ENCODE results near the gene SPPL2A. TPM values are rescaled to one million over a fixed set of nuclear protein-coding genes. Genes with fewer than 3 reads are reported as not detected.

The SPPL2A gene
- total RNA-seq, 1 donor from 2014 or later: 75.0 TPM

DNA sequence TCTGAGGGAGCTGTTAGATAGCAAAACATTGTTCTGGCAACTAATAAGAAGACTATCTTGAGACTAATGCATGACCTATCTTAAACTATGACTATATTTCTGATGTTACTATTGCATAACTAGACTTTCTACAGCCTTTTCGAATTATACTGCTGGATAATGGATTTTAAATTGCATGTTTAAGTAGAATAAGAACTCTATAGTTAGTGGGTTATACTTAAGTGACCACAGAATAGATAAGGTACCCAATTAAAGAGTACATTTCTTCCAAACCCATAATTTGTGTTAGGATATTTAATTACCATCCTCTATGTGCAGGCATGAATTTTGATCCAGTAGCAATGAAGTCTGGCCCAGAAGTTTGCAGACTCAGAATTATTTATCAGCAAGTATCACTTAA lies 44.6 kb upstream of the SPPL2A start:
- FAIRE-seq (no peak), DNase-seq (ENCODE audit: low read depth) (peak; percentile 3)
- TF ChIP-seq, protein P1, sequence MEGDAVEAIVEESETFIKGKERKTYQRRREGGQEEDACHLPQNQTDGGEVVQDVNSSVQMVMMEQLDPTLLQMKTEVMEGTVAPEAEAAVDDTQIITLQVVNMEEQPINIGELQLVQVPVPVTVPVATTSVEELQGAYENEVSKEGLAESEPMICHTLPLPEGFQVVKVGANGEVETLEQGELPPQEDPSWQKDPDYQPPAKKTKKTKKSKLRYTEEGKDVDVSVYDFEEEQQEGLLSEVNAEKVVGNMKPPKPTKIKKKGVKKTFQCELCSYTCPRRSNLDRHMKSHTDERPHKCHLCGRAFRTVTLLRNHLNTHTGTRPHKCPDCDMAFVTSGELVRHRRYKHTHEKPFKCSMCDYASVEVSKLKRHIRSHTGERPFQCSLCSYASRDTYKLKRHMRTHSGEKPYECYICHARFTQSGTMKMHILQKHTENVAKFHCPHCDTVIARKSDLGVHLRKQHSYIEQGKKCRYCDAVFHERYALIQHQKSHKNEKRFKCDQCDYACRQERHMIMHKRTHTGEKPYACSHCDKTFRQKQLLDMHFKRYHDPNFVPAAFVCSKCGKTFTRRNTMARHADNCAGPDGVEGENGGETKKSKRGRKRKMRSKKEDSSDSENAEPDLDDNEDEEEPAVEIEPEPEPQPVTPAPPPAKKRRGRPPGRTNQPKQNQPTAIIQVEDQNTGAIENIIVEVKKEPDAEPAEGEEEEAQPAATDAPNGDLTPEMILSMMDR (IDR thresholded peaks at IDR 0.05; ENCODE audit: insufficient read depth, low read length, severe bottlenecking): no peak
- H3K36me3 ChIP-seq (ENCODE audit: control insufficient read depth, insufficient read depth, low read length): no peaks in the 10 kb centered on the region
- no peak overlapping the region for H3K4me3 ChIP-seq (ENCODE audit: low read depth, low read length)
- H3K27me3 ChIP-seq (ENCODE audit: control insufficient read depth, insufficient read depth, low read length): no peaks in the 10 kb centered on the region

DNA sequence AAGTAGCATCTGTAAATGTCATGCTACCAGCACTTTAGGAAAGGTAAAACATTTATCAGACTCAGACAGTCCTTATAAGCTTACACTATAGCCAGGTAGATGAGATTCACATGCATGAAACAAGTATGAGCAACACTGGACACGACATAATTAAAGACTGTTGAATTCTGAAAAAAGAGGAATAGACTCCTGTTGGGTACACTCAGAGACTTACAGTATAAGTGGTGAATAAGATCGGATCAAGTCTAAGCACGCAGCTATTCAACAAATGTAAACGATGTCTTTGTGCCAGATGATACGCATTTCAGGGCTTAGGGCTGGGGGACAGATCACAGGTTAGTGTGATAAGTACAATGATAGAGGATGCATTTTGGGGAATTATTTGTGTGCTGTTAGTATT lies 43.2 kb upstream of the SPPL2A start:
- TF ChIP-seq, protein P1 (IDR thresholded peaks at IDR 0.05; ENCODE audit: insufficient read depth, low read length, severe bottlenecking): no peak
- Histone ChIP-seq H3K27me3 (ENCODE audit: control insufficient read depth, insufficient read depth, low read length) (no peaks in the 10 kb centered on the region), H3K4me3 (ENCODE audit: low read depth, low read length) (no peak overlapping the region), H3K36me3 (ENCODE audit: control insufficient read depth, insufficient read depth, low read length) (no peaks in the 10 kb centered on the region)
- no peak for FAIRE-seq
- peak; percentile 84 for DNase-seq (ENCODE audit: low read depth)

DNA sequence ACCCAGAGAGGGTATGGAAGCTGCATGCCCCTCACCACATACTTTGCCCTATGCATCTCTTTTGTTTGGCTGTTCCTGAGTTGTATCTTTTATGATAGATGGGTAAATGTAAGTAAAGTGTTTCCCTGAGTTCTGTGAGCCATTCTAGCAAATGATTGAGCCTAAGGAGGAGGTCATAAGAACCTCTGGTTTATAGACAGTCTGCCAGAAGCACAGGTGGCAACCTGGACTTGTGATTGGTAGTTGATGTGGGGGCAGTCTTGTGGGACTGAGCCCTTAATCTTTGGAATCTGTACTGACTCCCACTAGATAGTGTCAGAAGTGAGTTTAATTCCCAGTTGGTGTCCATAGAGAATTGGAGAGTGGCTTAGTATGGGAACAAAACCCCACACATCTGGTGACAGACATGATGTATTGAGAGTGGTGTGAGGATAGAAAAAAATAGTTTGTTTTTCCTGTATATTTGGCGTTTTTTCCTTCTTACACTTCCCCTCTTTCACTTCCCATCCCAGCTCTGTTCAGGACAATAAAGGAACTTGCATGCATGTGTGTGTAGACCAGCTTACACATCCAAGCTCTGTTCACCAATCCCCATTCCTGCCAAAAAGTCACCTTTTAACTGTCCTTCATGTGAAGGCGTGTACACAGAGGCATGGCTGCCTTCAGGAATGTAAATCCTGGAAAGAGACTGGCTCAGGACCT lies 38.1 kb upstream of the SPPL2A start:
- FAIRE-seq (no peak), DNase-seq (ENCODE audit: low read depth) (no peak)
- Histone ChIP-seq H3K36me3 (ENCODE audit: control insufficient read depth, insufficient read depth, low read length) (no peaks in the 10 kb centered on the region), H3K4me3 (ENCODE audit: low read depth, low read length) (no peak overlapping the region), H3K27me3 (ENCODE audit: control insufficient read depth, insufficient read depth, low read length) (no peaks in the 10 kb centered on the region)
- TF ChIP-seq, protein P1 (IDR thresholded peaks at IDR 0.05; ENCODE audit: insufficient read depth, low read length, severe bottlenecking): no peak

DNA sequence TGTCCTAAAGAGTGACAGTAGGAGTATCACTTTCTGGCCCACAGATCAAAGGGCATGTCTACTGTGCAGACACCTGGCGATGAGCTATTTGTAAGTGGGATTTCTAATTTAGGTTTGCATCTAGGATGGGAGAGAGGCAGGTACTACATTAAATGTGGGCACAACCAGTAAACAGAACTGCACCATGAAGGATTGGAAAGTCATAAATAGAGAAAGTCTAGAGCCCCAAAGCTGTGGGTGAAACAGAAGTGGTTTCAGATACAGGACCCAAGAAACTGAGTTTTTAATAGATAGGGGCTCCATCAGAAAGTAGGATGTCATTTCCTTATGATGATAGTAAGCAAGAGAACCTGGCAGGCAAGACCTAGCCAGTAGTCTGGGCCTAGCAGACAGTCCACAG lies 35.2 kb upstream of the SPPL2A start:
- TF ChIP-seq, protein P1 (IDR thresholded peaks at IDR 0.05; ENCODE audit: insufficient read depth, low read length, severe bottlenecking): no peak
- DNase-seq (ENCODE audit: low read depth) (no peak), FAIRE-seq (no peak)
- H3K4me3 ChIP-seq (ENCODE audit: low read depth, low read length): no peak overlapping the region
- no peaks in the 10 kb centered on the region for H3K36me3 ChIP-seq (ENCODE audit: control insufficient read depth, insufficient read depth, low read length)
- H3K27me3 ChIP-seq (ENCODE audit: control insufficient read depth, insufficient read depth, low read length): no peaks in the 10 kb centered on the region

DNA sequence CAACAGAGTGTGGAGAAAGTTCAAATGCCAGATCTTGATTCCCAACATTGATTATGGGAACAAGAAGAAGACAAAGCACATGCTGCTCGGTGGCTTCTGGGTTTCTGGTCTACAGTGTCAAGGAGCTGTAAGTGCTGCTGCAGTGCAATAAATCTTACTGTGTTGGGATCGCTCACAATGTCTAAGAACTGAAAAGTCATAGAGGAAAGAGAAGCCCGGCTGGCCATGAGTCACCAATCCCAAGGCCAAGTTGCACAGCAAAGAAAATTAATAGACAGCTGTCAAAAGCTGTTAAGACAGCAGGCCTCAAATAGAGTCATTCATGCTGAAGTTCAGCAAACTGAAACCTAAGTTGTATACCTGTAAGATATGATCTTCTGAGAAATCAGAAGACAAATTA lies 33.2 kb upstream of the SPPL2A start:
- H3K27me3 ChIP-seq (ENCODE audit: control insufficient read depth, insufficient read depth, low read length): no peaks in the 10 kb centered on the region
- H3K4me3 ChIP-seq (ENCODE audit: low read depth, low read length): no peak overlapping the region
- no peaks in the 10 kb centered on the region for H3K36me3 ChIP-seq (ENCODE audit: control insufficient read depth, insufficient read depth, low read length)
- TF ChIP-seq, protein P1 (IDR thresholded peaks at IDR 0.05; ENCODE audit: insufficient read depth, low read length, severe bottlenecking): no peak
- FAIRE-seq (no peak), DNase-seq (ENCODE audit: low read depth) (peak; percentile 67)

DNA sequence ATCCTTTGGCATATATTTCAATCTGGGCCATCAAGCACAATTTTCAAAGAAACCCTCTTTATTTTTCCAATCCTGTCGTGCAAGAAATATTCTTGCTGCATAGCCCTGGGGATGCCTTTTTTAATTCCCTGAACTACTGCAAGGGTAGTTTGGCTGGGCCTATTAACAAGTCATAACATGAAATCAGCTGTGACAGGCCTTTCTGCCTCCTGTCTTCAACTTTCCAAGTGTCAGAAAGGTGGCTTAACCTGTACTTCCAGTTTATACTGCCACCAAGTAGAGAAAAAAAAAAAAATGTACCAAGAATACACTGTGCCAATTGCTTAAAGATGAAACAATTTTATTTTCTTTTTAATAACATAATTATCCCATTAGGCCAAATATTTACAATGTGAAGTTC lies 32.4 kb upstream of the SPPL2A start:
- FAIRE-seq: no peak
- DNase-seq (ENCODE audit: low read depth): peak; percentile 94
- no peaks in the 10 kb centered on the region for H3K36me3 ChIP-seq (ENCODE audit: control insufficient read depth, insufficient read depth, low read length)
- no peaks in the 10 kb centered on the region for H3K27me3 ChIP-seq (ENCODE audit: control insufficient read depth, insufficient read depth, low read length)
- no peak overlapping the region for H3K4me3 ChIP-seq (ENCODE audit: low read depth, low read length)
- TF ChIP-seq, protein P1 (IDR thresholded peaks at IDR 0.05; ENCODE audit: insufficient read depth, low read length, severe bottlenecking): no peak
